ENCODE results near the gene PIK3AP1.

PIK3AP1 gene

GRCh38 chr10:96671211-96671890, 49.0 kb downstream of the PIK3AP1 start:
- DNase-seq: no peak

- no peak for DNase-seq
Measured at GRCh38 chr10:96670786-96671185, 49.5 kb downstream of the PIK3AP1 start.

- DNase-seq: peak; percentile 45
Measured at GRCh38 chr10:96667401-96667800, 52.9 kb downstream of the PIK3AP1 start.

GRCh38 chr10:96666741-96667140, 53.6 kb downstream of the PIK3AP1 start:
- no peak for DNase-seq

GRCh38 chr10:96665306-96665705, 55.0 kb downstream of the PIK3AP1 start:
- DNase-seq: peak; percentile 47

- no peak for DNase-seq
Measured at GRCh38 chr10:96664563-96664962, 55.8 kb downstream of the PIK3AP1 start.

GRCh38 chr10:96663797-96664196, 56.5 kb downstream of the PIK3AP1 start:
- no peak for DNase-seq

GRCh38 chr10:96661632-96662031, 58.7 kb downstream of the PIK3AP1 start:
- DNase-seq: no peak

- DNase-seq: no peak
Measured at GRCh38 chr10:96660297-96660696, 60.0 kb downstream of the PIK3AP1 start.

- DNase-seq: no peak
Measured at GRCh38 chr10:96658844-96659243, 61.5 kb downstream of the PIK3AP1 start.

- no peak for DNase-seq
Measured at GRCh38 chr10:96657385-96657784, 62.9 kb downstream of the PIK3AP1 start.

GRCh38 chr10:96656839-96657238, 63.5 kb downstream of the PIK3AP1 start:
- no peak for DNase-seq

- no peak for DNase-seq
Measured at GRCh38 chr10:96656198-96656577, 64.1 kb downstream of the PIK3AP1 start.

- no peak for DNase-seq
Measured at GRCh38 chr10:96655461-96656197, 64.7 kb downstream of the PIK3AP1 start.

- DNase-seq: no peak
Measured at GRCh38 chr10:96651998-96652431, 68.3 kb downstream of the PIK3AP1 start.

- no peak for DNase-seq
Measured at GRCh38 chr10:96650958-96651357, 69.4 kb downstream of the PIK3AP1 start.

GRCh38 chr10:96648297-96648696, 72.0 kb downstream of the PIK3AP1 start:
- DNase-seq: no peak

- DNase-seq: no peak
Measured at GRCh38 chr10:96647466-96647865, 72.8 kb downstream of the PIK3AP1 start.

- DNase-seq: no peak
Measured at GRCh38 chr10:96646751-96647166, 73.6 kb downstream of the PIK3AP1 start.

- no peak for DNase-seq
Measured at GRCh38 chr10:96646301-96646700, 74.0 kb downstream of the PIK3AP1 start.

- no peak for DNase-seq
Measured at GRCh38 chr10:96645191-96645721, 75.1 kb downstream of the PIK3AP1 start.

GRCh38 chr10:96643920-96644319, 76.4 kb downstream of the PIK3AP1 start:
- no peak for DNase-seq

GRCh38 chr10:96642973-96643372, 77.3 kb downstream of the PIK3AP1 start:
- DNase-seq: no peak

- no peak for DNase-seq
Measured at GRCh38 chr10:96642530-96642929, 77.8 kb downstream of the PIK3AP1 start.

Measured in fibroblast of skin of back (primary cell).